ENCODE data around the gene RABL6.

RABL6 gene

DNA sequence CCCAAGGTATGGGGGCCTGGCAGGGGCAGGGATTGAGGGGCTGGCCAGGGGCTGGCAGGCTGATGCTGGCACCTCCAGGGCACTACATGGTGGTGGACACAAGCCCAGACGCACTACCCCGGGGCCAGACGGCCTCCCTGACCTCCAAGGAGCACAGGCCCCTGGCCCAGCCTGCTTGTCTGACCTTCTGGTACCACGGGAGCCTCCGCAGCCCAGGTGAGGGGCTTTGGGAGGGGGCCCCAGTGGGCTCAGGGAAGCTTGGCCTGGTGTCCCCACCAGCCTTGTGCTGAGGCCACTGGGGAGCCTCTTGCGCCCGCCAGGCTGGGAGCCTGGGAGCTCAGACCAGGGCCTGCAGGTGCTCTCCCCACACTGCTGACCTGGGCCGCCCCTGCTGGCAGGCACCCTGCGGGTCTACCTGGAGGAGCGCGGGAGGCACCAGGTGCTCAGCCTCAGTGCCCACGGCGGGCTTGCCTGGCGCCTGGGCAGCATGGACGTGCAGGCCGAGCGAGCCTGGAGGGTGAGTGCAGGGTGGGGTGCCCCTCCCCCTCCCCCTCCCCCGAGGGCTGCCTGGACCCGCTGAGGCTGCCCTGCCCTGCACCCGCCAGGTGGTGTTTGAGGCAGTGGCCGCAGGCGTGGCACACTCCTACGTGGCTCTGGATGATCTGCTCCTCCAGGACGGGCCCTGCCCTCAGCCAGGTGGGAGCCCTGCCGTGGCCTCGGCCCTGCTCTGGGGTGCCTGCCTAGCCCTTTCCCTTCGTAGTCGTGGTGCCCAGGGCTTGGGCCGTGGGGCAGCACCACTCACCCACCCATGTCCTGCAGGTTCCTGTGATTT is 50.0 kb downstream of the RABL6 start:
- no peak overlapping the region for H3K4me3 ChIP-seq (IDR thresholded peaks at IDR 0.05; ENCODE audit: insufficient read depth, low read depth, low read length)
- H4K20me1 ChIP-seq (ENCODE audit: insufficient read depth), result no peaks in the 10 kb centered on the region
- no peaks in the 10 kb centered on the region; the same call in 1 of the 2 replicates for H3K36me3 ChIP-seq (ENCODE audit: insufficient read depth)
- H3K27me3 ChIP-seq (ENCODE audit: insufficient read depth, low read depth), result no peaks in the 10 kb centered on the region
- no peaks in the 10 kb centered on the region for H3K79me2 ChIP-seq (ENCODE audit: insufficient read depth, low read depth)
- no peak overlapping the region for H3K9ac ChIP-seq
- H2AFZ ChIP-seq (ENCODE audit: low read depth), result no peak overlapping the region
- H3K4me1 ChIP-seq (ENCODE audit: low read depth, poor library complexity, severe bottlenecking), result no peaks in the 10 kb centered on the region
- TF ChIP-seq, protein P1, sequence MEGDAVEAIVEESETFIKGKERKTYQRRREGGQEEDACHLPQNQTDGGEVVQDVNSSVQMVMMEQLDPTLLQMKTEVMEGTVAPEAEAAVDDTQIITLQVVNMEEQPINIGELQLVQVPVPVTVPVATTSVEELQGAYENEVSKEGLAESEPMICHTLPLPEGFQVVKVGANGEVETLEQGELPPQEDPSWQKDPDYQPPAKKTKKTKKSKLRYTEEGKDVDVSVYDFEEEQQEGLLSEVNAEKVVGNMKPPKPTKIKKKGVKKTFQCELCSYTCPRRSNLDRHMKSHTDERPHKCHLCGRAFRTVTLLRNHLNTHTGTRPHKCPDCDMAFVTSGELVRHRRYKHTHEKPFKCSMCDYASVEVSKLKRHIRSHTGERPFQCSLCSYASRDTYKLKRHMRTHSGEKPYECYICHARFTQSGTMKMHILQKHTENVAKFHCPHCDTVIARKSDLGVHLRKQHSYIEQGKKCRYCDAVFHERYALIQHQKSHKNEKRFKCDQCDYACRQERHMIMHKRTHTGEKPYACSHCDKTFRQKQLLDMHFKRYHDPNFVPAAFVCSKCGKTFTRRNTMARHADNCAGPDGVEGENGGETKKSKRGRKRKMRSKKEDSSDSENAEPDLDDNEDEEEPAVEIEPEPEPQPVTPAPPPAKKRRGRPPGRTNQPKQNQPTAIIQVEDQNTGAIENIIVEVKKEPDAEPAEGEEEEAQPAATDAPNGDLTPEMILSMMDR (conservative IDR thresholded peaks at IDR 0.05; ENCODE audit: low read depth, low read length), result no peak
- H3K27ac ChIP-seq, result no peak overlapping the region
- no peak overlapping the region for H3K4me2 ChIP-seq

DNA sequence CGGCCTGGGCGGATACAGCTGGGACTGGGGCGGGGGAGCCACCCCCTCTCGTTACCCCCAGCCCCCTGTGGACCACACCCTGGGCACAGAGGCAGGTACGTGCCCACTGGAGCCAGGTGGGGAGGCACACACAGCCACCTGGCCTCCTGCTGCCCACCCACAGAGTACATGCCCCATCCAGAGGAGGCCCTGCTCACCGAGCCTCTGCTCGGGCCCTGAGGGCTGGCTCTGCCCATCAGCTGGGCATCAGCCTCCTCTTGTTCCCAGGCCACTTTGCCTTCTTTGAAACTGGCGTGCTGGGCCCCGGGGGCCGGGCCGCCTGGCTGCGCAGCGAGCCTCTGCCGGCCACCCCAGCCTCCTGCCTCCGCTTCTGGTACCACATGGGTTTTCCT is 50.7 kb downstream of the RABL6 start:
- Histone ChIP-seq H4K20me1 (ENCODE audit: insufficient read depth) (no peaks in the 10 kb centered on the region), H2AFZ (ENCODE audit: low read depth) (no peak overlapping the region), H3K9ac (no peak overlapping the region), H3K4me3 (IDR thresholded peaks at IDR 0.05; ENCODE audit: insufficient read depth, low read depth, low read length) (no peak overlapping the region), H3K4me1 (ENCODE audit: low read depth, poor library complexity, severe bottlenecking) (no peaks in the 10 kb centered on the region), H3K27me3 (ENCODE audit: insufficient read depth, low read depth) (no peaks in the 10 kb centered on the region), H3K36me3 (ENCODE audit: insufficient read depth) (no peaks in the 10 kb centered on the region; the same call in 1 of the 2 replicates), H3K79me2 (ENCODE audit: insufficient read depth, low read depth) (peaks cover under 1% of the 10 kb centered on the region; the same call in 1 of the 2 replicates), H3K4me2 (no peak overlapping the region), H3K27ac (no peak overlapping the region)
- TF ChIP-seq, protein P1 (conservative IDR thresholded peaks at IDR 0.05; ENCODE audit: low read depth, low read length), result no peak

DNA sequence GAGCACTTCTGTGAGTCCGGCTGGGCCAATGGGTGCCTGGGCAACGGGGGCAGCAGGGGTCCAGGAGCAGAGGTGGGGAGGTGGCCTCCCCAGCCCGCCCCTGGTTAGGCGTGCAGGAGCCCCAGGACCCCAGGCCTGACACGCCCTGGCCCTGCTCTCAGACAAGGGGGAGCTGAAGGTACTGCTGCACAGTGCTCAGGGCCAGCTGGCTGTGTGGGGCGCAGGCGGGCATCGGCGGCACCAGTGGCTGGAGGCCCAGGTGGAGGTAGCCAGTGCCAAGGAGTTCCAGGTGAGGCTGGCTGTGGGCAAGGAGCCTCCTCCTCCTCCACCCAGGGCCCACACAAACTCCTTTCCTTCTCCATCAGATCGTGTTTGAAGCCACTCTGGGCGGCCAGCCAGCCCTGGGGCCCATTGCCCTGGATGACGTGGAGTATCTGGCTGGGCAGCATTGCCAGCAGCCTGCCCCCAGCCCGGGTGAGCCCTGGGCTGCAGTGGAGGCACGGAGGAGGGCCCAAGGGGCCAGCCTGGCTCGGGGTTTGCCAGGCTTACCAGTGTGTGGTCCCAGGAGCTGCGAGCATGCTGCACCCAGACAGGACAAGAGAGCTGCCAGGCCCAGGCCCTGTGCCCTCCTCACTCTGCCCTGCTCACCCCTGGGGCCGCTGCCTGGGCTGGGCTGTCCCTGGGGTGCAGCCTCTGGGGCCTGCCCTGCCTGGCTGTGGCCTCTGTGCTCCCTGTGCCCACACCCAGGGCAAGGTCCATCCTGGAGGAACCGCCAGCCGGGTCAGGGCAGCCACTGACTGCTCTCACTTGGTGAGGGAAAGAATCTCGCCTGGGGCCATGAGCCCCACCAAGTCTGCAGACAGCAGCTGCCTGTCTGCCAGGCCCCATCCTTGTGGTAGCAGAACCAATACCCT is 51.4 kb downstream of the RABL6 start:
- Histone ChIP-seq H3K27ac (no peak overlapping the region), H4K20me1 (ENCODE audit: insufficient read depth) (no peaks in the 10 kb centered on the region), H3K4me3 (IDR thresholded peaks at IDR 0.05; ENCODE audit: insufficient read depth, low read depth, low read length) (no peak overlapping the region), H3K27me3 (ENCODE audit: insufficient read depth, low read depth) (no peaks in the 10 kb centered on the region), H2AFZ (ENCODE audit: low read depth) (no peak overlapping the region), H3K4me2 (no peak overlapping the region), H3K36me3 (ENCODE audit: insufficient read depth) (no peaks in the 10 kb centered on the region; the same call in 1 of the 2 replicates), H3K79me2 (ENCODE audit: insufficient read depth, low read depth) (peaks cover 7% of the 10 kb centered on the region), H3K4me1 (ENCODE audit: low read depth, poor library complexity, severe bottlenecking) (peaks cover 1% of the 10 kb centered on the region), H3K9ac (no peak overlapping the region)
- TF ChIP-seq, protein P1 (conservative IDR thresholded peaks at IDR 0.05; ENCODE audit: low read depth, low read length), result no peak

DNA sequence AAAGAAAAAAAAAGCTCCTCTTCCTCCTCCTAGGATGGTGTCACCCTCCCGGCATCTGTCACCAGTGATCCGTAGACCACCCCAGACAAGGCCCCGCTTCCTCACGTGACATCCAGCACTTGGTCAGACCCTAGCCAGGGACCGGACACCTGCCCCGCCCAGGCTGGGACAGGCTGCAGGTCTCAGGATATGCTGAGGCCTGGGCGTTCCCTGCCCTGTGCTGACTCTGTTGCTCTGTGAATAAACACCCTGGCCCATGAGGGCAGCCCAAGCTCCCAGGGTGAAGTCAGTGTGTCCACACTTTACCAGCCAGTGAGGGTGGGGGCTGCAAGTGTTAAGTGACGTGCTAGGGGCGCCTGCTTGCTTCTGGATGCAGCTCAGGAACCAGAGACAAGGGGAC is 52.8 kb downstream of the RABL6 start:
- Histone ChIP-seq H3K27me3 (ENCODE audit: insufficient read depth, low read depth) (no peaks in the 10 kb centered on the region), H3K4me2 (no peak overlapping the region), H3K4me1 (ENCODE audit: low read depth, poor library complexity, severe bottlenecking) (peaks cover 13% of the 10 kb centered on the region), H3K27ac (no peak overlapping the region), H3K36me3 (ENCODE audit: insufficient read depth) (no peaks in the 10 kb centered on the region; the same call in 1 of the 2 replicates), H3K79me2 (ENCODE audit: insufficient read depth, low read depth) (peaks cover 21% of the 10 kb centered on the region), H3K9ac (no peak overlapping the region), H2AFZ (ENCODE audit: low read depth) (no peak overlapping the region), H3K4me3 (IDR thresholded peaks at IDR 0.05; ENCODE audit: insufficient read depth, low read depth, low read length) (no peak overlapping the region), H4K20me1 (ENCODE audit: insufficient read depth) (no peaks in the 10 kb centered on the region)
- TF ChIP-seq, protein P1 (conservative IDR thresholded peaks at IDR 0.05; ENCODE audit: low read depth, low read length), result no peak
